ENCODE data around the gene KCNH2. TPM values are rescaled to one million over a fixed set of nuclear protein-coding genes. Genes with fewer than 3 reads are reported as not detected.

Gene KCNH2
- total and polyA plus RNA-seq, 9 donors = 2.0 to 26.3 (median 6.7) TPM

GRCh38 chr7:151024435-151025056 lies 46.4 kb upstream of the KCNH2 start, which contains the start of gene ATG9B:
Gene ATG9B (minus strand): TSS chr7:151024494. CDS start chr7:151024423, 71 bp downstream.
- H3K27ac ChIP-seq = no peak within 1 kb of the TSS
- H3K27me3 ChIP-seq = no peaks in the 10 kb centered on the region
- H3K9me3 ChIP-seq = no peaks in the 10 kb centered on the region
- no peaks in the 10 kb centered on the region for H3K36me3 ChIP-seq
- TF ChIP-seq POLR2A (IDR thresholded peaks at IDR 0.05) = no peak
- TF ChIP-seq, protein P1, sequence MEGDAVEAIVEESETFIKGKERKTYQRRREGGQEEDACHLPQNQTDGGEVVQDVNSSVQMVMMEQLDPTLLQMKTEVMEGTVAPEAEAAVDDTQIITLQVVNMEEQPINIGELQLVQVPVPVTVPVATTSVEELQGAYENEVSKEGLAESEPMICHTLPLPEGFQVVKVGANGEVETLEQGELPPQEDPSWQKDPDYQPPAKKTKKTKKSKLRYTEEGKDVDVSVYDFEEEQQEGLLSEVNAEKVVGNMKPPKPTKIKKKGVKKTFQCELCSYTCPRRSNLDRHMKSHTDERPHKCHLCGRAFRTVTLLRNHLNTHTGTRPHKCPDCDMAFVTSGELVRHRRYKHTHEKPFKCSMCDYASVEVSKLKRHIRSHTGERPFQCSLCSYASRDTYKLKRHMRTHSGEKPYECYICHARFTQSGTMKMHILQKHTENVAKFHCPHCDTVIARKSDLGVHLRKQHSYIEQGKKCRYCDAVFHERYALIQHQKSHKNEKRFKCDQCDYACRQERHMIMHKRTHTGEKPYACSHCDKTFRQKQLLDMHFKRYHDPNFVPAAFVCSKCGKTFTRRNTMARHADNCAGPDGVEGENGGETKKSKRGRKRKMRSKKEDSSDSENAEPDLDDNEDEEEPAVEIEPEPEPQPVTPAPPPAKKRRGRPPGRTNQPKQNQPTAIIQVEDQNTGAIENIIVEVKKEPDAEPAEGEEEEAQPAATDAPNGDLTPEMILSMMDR (IDR thresholded peaks at IDR 0.05) = no peak
- TF ChIP-seq EP300 (IDR thresholded peaks at IDR 0.05) = no peak
- intact Hi-C loops (cut with DNase I) = no loop called here
- peaks cover 4% of the 10 kb centered on the region for H3K4me1 ChIP-seq (ENCODE audit: insufficient read depth)
- H3K4me3 ChIP-seq = no peak within 1 kb of the TSS
- no peak for DNase-seq
- WGBS, 3 donors = 66 to 79% (median 77%) methylated on average over 4 of the region's 4 CpGs

DNA sequence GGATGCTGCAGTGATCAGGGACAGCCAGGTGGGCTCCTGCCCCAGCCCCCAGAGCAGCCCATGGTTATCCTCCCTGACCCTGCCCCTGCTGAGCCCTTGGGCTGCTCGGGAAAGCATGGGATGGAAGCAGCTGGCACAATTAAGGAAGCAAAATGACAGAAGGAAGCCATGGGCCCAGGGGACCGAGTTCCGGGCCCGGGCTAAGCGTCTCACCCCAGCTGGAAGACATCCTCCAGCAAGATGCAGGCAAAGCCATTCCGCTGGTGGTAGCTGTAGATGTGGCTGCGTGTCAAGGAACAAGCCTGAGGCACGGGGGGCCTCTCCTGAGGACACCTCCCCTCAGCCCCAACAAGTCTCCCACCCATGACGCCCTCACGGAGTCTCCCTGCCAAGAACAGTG lies 45.1 kb upstream of the KCNH2 start:
- 76 to 85% (median 80%) methylated on average over 10 of the region's 10 CpGs for WGBS, 3 donors
- Histone ChIP-seq H3K36me3 (no peaks in the 10 kb centered on the region), H3K27me3 (no peaks in the 10 kb centered on the region), H3K4me1 (ENCODE audit: insufficient read depth) (peaks cover 1% of the 10 kb centered on the region), H3K27ac (no peak overlapping the region), H3K4me3 (no peak overlapping the region), H3K9me3 (no peaks in the 10 kb centered on the region)
- TF ChIP-seq POLR2A (IDR thresholded peaks at IDR 0.05) (no peak), EP300 (IDR thresholded peaks at IDR 0.05) (no peak)
- TF ChIP-seq, protein P1 (IDR thresholded peaks at IDR 0.05) = no peak
- no peak for DNase-seq
- intact Hi-C loops (cut with DNase I) = no loop called here

- H3K27me3 ChIP-seq = no peaks in the 10 kb centered on the region
- DNase-seq = no peak
- intact Hi-C loops (cut with DNase I) = no loop called here
Observed at GRCh38 chr7:151020231-151020630, 42.1 kb upstream of the KCNH2 start.

DNA sequence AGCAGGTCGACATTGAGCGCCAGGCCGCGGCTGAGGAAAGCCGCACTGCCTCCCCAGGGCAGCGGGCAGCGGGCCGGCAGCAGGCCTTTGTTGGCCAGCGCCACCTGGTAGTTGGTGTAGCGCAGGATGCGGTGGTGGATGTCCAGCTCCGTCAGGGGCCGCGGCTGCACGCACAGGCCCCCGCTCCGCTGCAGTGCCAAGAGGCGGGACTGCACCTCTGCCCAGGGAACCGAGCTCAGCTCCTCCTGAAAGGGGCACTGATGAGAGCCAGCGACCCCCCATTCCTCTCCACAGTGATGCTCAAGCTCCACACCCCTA lies 41.0 kb upstream of the KCNH2 start:
- H3K4me1 ChIP-seq (ENCODE audit: insufficient read depth) = peaks cover 5% of the 10 kb centered on the region
- intact Hi-C loops (cut with DNase I) = loop anchor here in 3 of 4 donors (5.0 to 10.0 kb wide), 2 partner anchors 57 to 96 kb away; no protein-coding TSS in a partner anchor
- no peaks in the 10 kb centered on the region for H3K36me3 ChIP-seq
- no peaks in the 10 kb centered on the region for H3K27me3 ChIP-seq
- DNase-seq = no peak
- no peak for TF ChIP-seq POLR2A (IDR thresholded peaks at IDR 0.05)
- no peak for TF ChIP-seq EP300 (IDR thresholded peaks at IDR 0.05)
- TF ChIP-seq, protein P1 (IDR thresholded peaks at IDR 0.05) = no peak
- H3K27ac ChIP-seq = no peak overlapping the region
- WGBS, 3 donors = 12 to 22% (median 15%) methylated on average over 19 to 20 of the region's 20 CpGs
- H3K4me3 ChIP-seq = no peak overlapping the region
- H3K9me3 ChIP-seq = no peaks in the 10 kb centered on the region

More at GRCh38 chr7:151020231-151020630, 42.1 kb upstream of the KCNH2 start:
- no peaks in the 10 kb centered on the region for H3K9me3 ChIP-seq
- 42 to 45% (median 44%) methylated on average over 7 of the region's 7 CpGs for WGBS, 3 donors
- H3K27ac ChIP-seq = no peak overlapping the region
- no peaks in the 10 kb centered on the region for H3K36me3 ChIP-seq
- no peak overlapping the region for H3K4me3 ChIP-seq
- peaks cover 5% of the 10 kb centered on the region for H3K4me1 ChIP-seq (ENCODE audit: insufficient read depth)
- TF ChIP-seq EP300 (IDR thresholded peaks at IDR 0.05) = no peak
- TF ChIP-seq, protein P1 (IDR thresholded peaks at IDR 0.05) = no peak
- TF ChIP-seq POLR2A (IDR thresholded peaks at IDR 0.05) = no peak
